Subcutaneous abdominal adipose tissue (tissue), 5 donors: ENCODE measurements around the gene PCLO.
"Not testable (repeated sequence)": the region's sequence is repeated elsewhere in the genome, so short reads cannot be mapped to it uniquely, and the experiment has no call there.

Experiments used
- H3K27ac ChIP-seq: one replicate; pipeline ENCODE4 v1.7.0; 2013; ENCODE audit warnings: low read depth, mild to moderate bottlenecking, inconsistent platforms, low read length, moderate library complexity
- H3K27me3 ChIP-seq, 5 donors: one replicate each; pipeline ENCODE4 v1.7.0; 2013; ENCODE audit warnings: low read length in 5 of 5, inconsistent platforms in 1 of 5; ENCODE audit not compliant: control insufficient read depth in 5 of 5, insufficient read depth in 4 of 5
- H3K36me3 ChIP-seq, 5 donors: one replicate each; pipeline ENCODE4 v1.7.0; 2013; ENCODE audit warnings: low read length in 5 of 5; ENCODE audit not compliant: control insufficient read depth in 5 of 5, insufficient read depth in 5 of 5
- H3K4me1 ChIP-seq, 5 donors: one replicate each; pipeline ENCODE4 v1.7.0; 2013; ENCODE audit warnings: low read length in 5 of 5, mild to moderate bottlenecking in 3 of 5, moderate library complexity in 1 of 5; ENCODE audit not compliant: control insufficient read depth in 5 of 5, insufficient read depth in 5 of 5
- H3K4me3 ChIP-seq, 5 donors: one replicate each; pipeline ENCODE4 v1.7.0; 2013; ENCODE audit warnings: low read length in 5 of 5, low read depth in 1 of 5
- H3K9ac ChIP-seq, 5 donors: one replicate each; pipeline ENCODE4 v1.7.0; 2013; ENCODE audit warnings: low read length in 5 of 5, mild to moderate bottlenecking in 4 of 5, moderate library complexity in 3 of 5
- H3K9me3 ChIP-seq, 5 donors: one replicate each; pipeline ENCODE4 v1.7.0; 2013; ENCODE audit warnings: low read length in 5 of 5; ENCODE audit not compliant: control insufficient read depth in 5 of 5
- donor health status: healthy.
- donor health status: healthy.
- donor health status: healthy.
- donor health status: healthy.
- donor health status: healthy.

PCLO gene

GRCh38 chr7:82729172-82730030 is 433.3 kb downstream of the PCLO start:
- no peak overlapping the region for H3K9ac ChIP-seq
- H3K36me3 ChIP-seq: no peaks in the 10 kb centered on the region

GRCh38 chr7:82726038-82726800 is 436.5 kb downstream of the PCLO start:
- no peaks in the 10 kb centered on the region for H3K9me3 ChIP-seq
- no peaks in the 10 kb centered on the region for H3K36me3 ChIP-seq
- H3K4me1 ChIP-seq: no peaks in the 10 kb centered on the region
- H3K4me3 ChIP-seq: no peak overlapping the region
- no peak overlapping the region for H3K9ac ChIP-seq
- no peak overlapping the region for H3K27ac ChIP-seq
- H3K27me3 ChIP-seq: no peaks in the 10 kb centered on the region

More at GRCh38 chr7:82729172-82730030, 433.3 kb downstream of the PCLO start:
- H3K27ac ChIP-seq: no peak overlapping the region
- no peaks in the 10 kb centered on the region for H3K9me3 ChIP-seq
- H3K4me1 ChIP-seq: no peaks in the 10 kb centered on the region
- H3K27me3 ChIP-seq: no peaks in the 10 kb centered on the region
- no peak overlapping the region for H3K4me3 ChIP-seq

- Histone ChIP-seq H3K27ac (no peak overlapping the region), H3K4me1 (no peaks in the 10 kb centered on the region), H3K9me3 (no peaks in the 10 kb centered on the region), H3K27me3 (no peaks in the 10 kb centered on the region), H3K9ac (no peak overlapping the region), H3K36me3 (no peaks in the 10 kb centered on the region), H3K4me3 (no peak overlapping the region)
Measured at GRCh38 chr7:82723411-82723810, 439.3 kb downstream of the PCLO start.

GRCh38 chr7:82722946-82723345 is 439.7 kb downstream of the PCLO start:
- no peak overlapping the region for H3K4me3 ChIP-seq
- no peaks in the 10 kb centered on the region for H3K27me3 ChIP-seq
- no peaks in the 10 kb centered on the region for H3K36me3 ChIP-seq
- H3K27ac ChIP-seq: no peak overlapping the region
- no peak overlapping the region for H3K9ac ChIP-seq
- H3K9me3 ChIP-seq: no peaks in the 10 kb centered on the region
- H3K4me1 ChIP-seq: no peaks in the 10 kb centered on the region

- no peaks in the 10 kb centered on the region for H3K36me3 ChIP-seq
- no peaks in the 10 kb centered on the region for H3K4me1 ChIP-seq
- no peaks in the 10 kb centered on the region for H3K27me3 ChIP-seq
- no peak overlapping the region for H3K27ac ChIP-seq
- no peak overlapping the region for H3K9ac ChIP-seq
- no peaks in the 10 kb centered on the region for H3K9me3 ChIP-seq
- no peak overlapping the region for H3K4me3 ChIP-seq
Measured at GRCh38 chr7:82715344-82715743, 447.3 kb downstream of the PCLO start.

- Histone ChIP-seq H3K27ac (no peak overlapping the region), H3K4me1 (no peaks in the 10 kb centered on the region), H3K9me3 (no peaks in the 10 kb centered on the region), H3K27me3 (no peaks in the 10 kb centered on the region), H3K36me3 (no peaks in the 10 kb centered on the region), H3K9ac (no peak overlapping the region), H3K4me3 (no peak overlapping the region)
Measured at GRCh38 chr7:82714883-82715282, 447.8 kb downstream of the PCLO start.

- Histone ChIP-seq H3K27me3 (no peaks in the 10 kb centered on the region), H3K9ac (no peak overlapping the region), H3K36me3 (no peaks in the 10 kb centered on the region), H3K4me3 (no peak overlapping the region), H3K9me3 (no peaks in the 10 kb centered on the region), H3K27ac (no peak overlapping the region), H3K4me1 (no peaks in the 10 kb centered on the region)
Measured at GRCh38 chr7:82713506-82713905, 449.2 kb downstream of the PCLO start.

GRCh38 chr7:82706344-82706743 is 456.3 kb downstream of the PCLO start:
- not testable (repeated sequence) for H3K4me1 ChIP-seq, H3K27ac ChIP-seq, H3K9ac ChIP-seq, H3K4me3 ChIP-seq, H3K9me3 ChIP-seq, H3K27me3 ChIP-seq, H3K36me3 ChIP-seq

- H3K27me3 ChIP-seq: no peaks in the 10 kb centered on the region
- H3K36me3 ChIP-seq: no peaks in the 10 kb centered on the region
- no peak overlapping the region for H3K27ac ChIP-seq
- H3K9me3 ChIP-seq: no peaks in the 10 kb centered on the region
- no peak overlapping the region for H3K9ac ChIP-seq
- no peaks in the 10 kb centered on the region for H3K4me1 ChIP-seq
- H3K4me3 ChIP-seq: no peak overlapping the region
Measured at GRCh38 chr7:82705517-82706260, 457.0 kb downstream of the PCLO start.

- H3K9me3 ChIP-seq: no peaks in the 10 kb centered on the region
- H3K27me3 ChIP-seq: no peaks in the 10 kb centered on the region
- no peaks in the 10 kb centered on the region for H3K36me3 ChIP-seq
- no peak overlapping the region for H3K4me3 ChIP-seq
- no peak overlapping the region for H3K27ac ChIP-seq
- H3K9ac ChIP-seq: no peak overlapping the region
- no peaks in the 10 kb centered on the region for H3K4me1 ChIP-seq
Measured at GRCh38 chr7:82704121-82704520, 458.6 kb downstream of the PCLO start.
